Neutrophil (primary cell): Measurements from ENCODE around the gene PDE4D.

Experiments used
- H3K27ac ChIP-seq: fragments of 200-600 bp; sonication (generic); 2 replicates; pipeline ENCODE4 v1.5.1; 2016; ENCODE audit warnings: mild to moderate bottlenecking, moderate library complexity
- H3K27me3 ChIP-seq: fragments of 200-600 bp; sonication (generic); 2 replicates; pipeline ENCODE4 v1.6.0; 2016; ENCODE audit warnings: mild to moderate bottlenecking
- H3K36me3 ChIP-seq: fragments of 200-600 bp; sonication (generic); 2 replicates; pipeline ENCODE4 v1.5.1; 2017
- H3K4me1 ChIP-seq, 2 experiments: fragments of 200-600 bp in 1 of 2; sonication (generic) in 1 of 2; 1 replicate in 1 of 2; 2 replicates in 1 of 2; pipeline versions ENCODE4 v1.5.1 to v1.6.1; 2013 to 2016; ENCODE audit warnings: low read depth in 1 of 2, low read length in 1 of 2, mild to moderate bottlenecking in 1 of 2, moderate library complexity in 1 of 2; ENCODE audit not compliant: control insufficient read depth in 1 of 2, insufficient read depth in 1 of 2
- H3K4me3 ChIP-seq, 2 experiments: fragments of 200-600 bp in 1 of 2; sonication (generic) in 1 of 2; 1 replicate in 1 of 2; 2 replicates in 1 of 2; pipeline ENCODE4 v1.5.1; 2013 to 2016; ENCODE audit warnings: low read depth in 1 of 2, low read length in 1 of 2, mild to moderate bottlenecking in 1 of 2, moderate library complexity in 1 of 2
- H3K9me3 ChIP-seq: fragments of 200-600 bp; sonication (generic); 2 replicates; pipeline ENCODE4 v1.5.1; 2016
- CTCF ChIP-seq: fragments of 200-600 bp; sonication (generic); IDR thresholded peaks from 2 replicates; pipeline ENCODE4 v1.5.1; 2016; ENCODE audit warnings: antibody characterized with exemption

The PDE4D gene

GRCh38 chr5:59721741-59722140 lies 171.8 kb downstream of the PDE4D start:
- Histone ChIP-seq H3K27ac (no peak overlapping the region), H3K4me3 (no peak overlapping the region), H3K4me1 (no peaks in the 10 kb centered on the region), H3K9me3 (no peaks in the 10 kb centered on the region), H3K27me3 (no peaks in the 10 kb centered on the region), H3K36me3 (no peaks in the 10 kb centered on the region)
- no peak for TF ChIP-seq CTCF

- H3K9me3 ChIP-seq = no peaks in the 10 kb centered on the region
- no peak overlapping the region for H3K27ac ChIP-seq
- no peak overlapping the region for H3K4me3 ChIP-seq
- H3K27me3 ChIP-seq = no peaks in the 10 kb centered on the region
- H3K4me1 ChIP-seq = no peaks in the 10 kb centered on the region
- TF ChIP-seq CTCF = no peak
- no peaks in the 10 kb centered on the region for H3K36me3 ChIP-seq
These were observed 173.5 kb downstream of the PDE4D start for GRCh38 chr5:59720063-59720462.

- Histone ChIP-seq H3K4me1 (no peaks in the 10 kb centered on the region), H3K9me3 (no peaks in the 10 kb centered on the region), H3K27ac (no peak overlapping the region), H3K36me3 (no peaks in the 10 kb centered on the region), H3K27me3 (no peaks in the 10 kb centered on the region), H3K4me3 (no peak overlapping the region)
- TF ChIP-seq CTCF = no peak
These were observed 176.5 kb downstream of the PDE4D start for GRCh38 chr5:59716966-59717500.

GRCh38 chr5:59716029-59716428 lies 177.5 kb downstream of the PDE4D start:
- Histone ChIP-seq H3K4me3 (no peak overlapping the region), H3K27ac (no peak overlapping the region), H3K27me3 (no peaks in the 10 kb centered on the region), H3K4me1 (no peaks in the 10 kb centered on the region), H3K36me3 (no peaks in the 10 kb centered on the region), H3K9me3 (no peaks in the 10 kb centered on the region)
- TF ChIP-seq CTCF = no peak

- Histone ChIP-seq H3K27ac (no peak overlapping the region), H3K4me3 (no peak overlapping the region), H3K4me1 (no peaks in the 10 kb centered on the region), H3K27me3 (no peaks in the 10 kb centered on the region), H3K36me3 (no peaks in the 10 kb centered on the region), H3K9me3 (no peaks in the 10 kb centered on the region)
- no peak for TF ChIP-seq CTCF
These were observed 178.3 kb downstream of the PDE4D start for GRCh38 chr5:59715228-59715627.

- no peaks in the 10 kb centered on the region for H3K9me3 ChIP-seq
- H3K4me1 ChIP-seq = no peaks in the 10 kb centered on the region
- no peak for TF ChIP-seq CTCF
- no peak overlapping the region for H3K27ac ChIP-seq
- H3K27me3 ChIP-seq = no peaks in the 10 kb centered on the region
- no peaks in the 10 kb centered on the region for H3K36me3 ChIP-seq
- no peak overlapping the region for H3K4me3 ChIP-seq
These were observed 180.1 kb downstream of the PDE4D start for GRCh38 chr5:59713498-59713844.
